GM12878 (cell line): ENCODE results near the gene IL4I1. TPM values are rescaled to one million over a fixed set of nuclear protein-coding genes. Genes with fewer than 3 reads are reported as not detected.

ENCODE experiments used
- ASH2L ChIP-seq: fragments of 300-600, 200-600 bp; sonication (generic); IDR thresholded peaks from 2 replicates; pipeline ENCODE4 v1.6.1; 2017; ENCODE audit warnings: low read depth, mild to moderate bottlenecking, borderline replicate concordance
- BRCA1 ChIP-seq: IDR thresholded peaks from 2 replicates; pipeline ENCODE4 v1.6.1; 2011; ENCODE audit warnings: low read depth, low read length, improper control_type of control experiment
- CEBPB ChIP-seq, 2 experiments: fragments of 150-350 bp in 1 of 2; IDR thresholded peaks; 2 replicates each; pipeline ENCODE4 v1.6.1; 2012 to 2014; ENCODE audit warnings: low read depth in 2 of 2, low read length in 2 of 2, borderline replicate concordance in 1 of 2, inconsistent platforms in 1 of 2
- FOS ChIP-seq: IDR thresholded peaks from 3 replicates; pipeline ENCODE4 v1.6.1; 2011; ENCODE audit warnings: borderline replicate concordance; ENCODE audit not compliant: insufficient read length; ENCODE audit errors: extremely low read depth
- FOXK2 ChIP-seq: fragments of 450-650 bp; IDR thresholded peaks from 2 replicates; pipeline ENCODE4 v1.6.1; 2017; ENCODE audit warnings: mild to moderate bottlenecking, moderate library complexity
- FOXM1 ChIP-seq: IDR thresholded peaks from 2 replicates; pipeline ENCODE4 v1.6.1; 2012; ENCODE audit warnings: low read depth, mild to moderate bottlenecking, inconsistent platforms, low read length, moderate library complexity
- IRF4 ChIP-seq: IDR thresholded peaks from 2 replicates; pipeline ENCODE4 v1.6.1; 2011; ENCODE audit warnings: low read depth, low read length
- KDM1A ChIP-seq: fragments of 200-600 bp; sonication (generic); IDR thresholded peaks from 2 replicates; pipeline ENCODE4 v1.6.1; 2016; ENCODE audit warnings: borderline replicate concordance
- LARP7 ChIP-seq: fragments of 450-650 bp; IDR thresholded peaks from 2 replicates; pipeline ENCODE4 v1.6.1; 2017; ENCODE audit warnings: mild to moderate bottlenecking
- MEF2B ChIP-seq: fragments of 450-650 bp; IDR thresholded peaks from 2 replicates; pipeline ENCODE4 v1.6.1; 2018; ENCODE audit warnings: mild to moderate bottlenecking, moderate library complexity; ENCODE audit not compliant: partially characterized antibody, poor library complexity, severe bottlenecking
- NFYA ChIP-seq: IDR thresholded peaks from 2 replicates; pipeline ENCODE4 v1.6.1; 2011; ENCODE audit warnings: low read depth, mild to moderate bottlenecking, low read length, improper control_type of control experiment, borderline replicate concordance
- PML ChIP-seq: IDR thresholded peaks from 2 replicates; pipeline ENCODE4 v1.6.1; 2012; ENCODE audit warnings: low read length, inconsistent platforms
- RELA ChIP-seq: fragments of 450-650 bp; IDR thresholded peaks from 2 replicates; pipeline ENCODE4 v1.8.0; 2014; ENCODE audit warnings: borderline replicate concordance; ENCODE audit not compliant: partially characterized antibody
- SMC3 ChIP-seq: IDR thresholded peaks from 2 replicates; pipeline ENCODE4 v1.6.1; 2011; ENCODE audit warnings: low read length, improper control_type of control experiment, borderline replicate concordance
- SREBF1 ChIP-seq: IDR thresholded peaks from 2 replicates; pipeline ENCODE4 v1.6.1; 2012; ENCODE audit warnings: mild to moderate bottlenecking, low read length
- SREBF2 ChIP-seq: IDR thresholded peaks from 2 replicates; pipeline ENCODE4 v1.6.1; 2012; ENCODE audit warnings: mild to moderate bottlenecking, low read length
- TCF12 ChIP-seq: IDR thresholded peaks from 2 replicates; pipeline ENCODE4 v1.6.1; 2011; ENCODE audit warnings: low read depth, mild to moderate bottlenecking, low read length
- ZNF207 ChIP-seq: fragments of 450-650 bp; IDR thresholded peaks from 2 replicates; pipeline ENCODE4 v1.6.1; 2014; ENCODE audit warnings: antibody characterized with exemption, mild to moderate bottlenecking, borderline replicate concordance
- ZNF274 ChIP-seq: IDR thresholded peaks from one replicate; pipeline ENCODE4 v1.8.0; 2011; ENCODE audit not compliant: insufficient read length, insufficient read depth
- polyA plus RNA-seq, 11 experiments: library from polyadenylated mRNA; depleted of rRNA in 4 of 11; unstranded in 6 of 11; stranded (reverse) in 5 of 11; fragments of >200 nt; fragmentation: Nextera tagmentation in 4 of 11; fragmentation: Illumina TruSeq in 1 of 11; extraction: Ambion mirVana in 4 of 11; extraction: Trizol in 1 of 11; gene quantifications; 1 replicate in 1 of 11; 2 replicates in 10 of 11; pipeline versions ENCODE4 v1.2.1 to v1.2.3, GENCODE V29; 2011 to 2016; ENCODE audit warnings: inconsistent platforms in 2 of 11, missing spikeins in 2 of 11, low read depth in 1 of 11
- total RNA-seq, 4 experiments: library from RNA; depleted of rRNA in 3 of 4; stranded (reverse); fragments of >200 nt in 3 of 4; fragmentation: Illumina TruSeq in 1 of 4; extraction: Trizol in 1 of 4; gene quantifications; 2 replicates each; pipeline versions ENCODE4 v1.2.1 to v1.2.3, GENCODE V29; 2013 to 2021
- TF ChIP-seq, protein P1 (sequence below): fragments of 450-650 bp; IDR thresholded peaks from 2 replicates; pipeline ENCODE4 v1.6.1; 2018; ENCODE audit warnings: mild to moderate bottlenecking, low read depth, moderate library complexity; ENCODE audit not compliant: partially characterized antibody
- TF ChIP-seq, protein P2 (sequence below): fragments of 450-650 bp; IDR thresholded peaks from 2 replicates; pipeline ENCODE4 v1.6.1; 2017; ENCODE audit warnings: antibody characterized with exemption, mild to moderate bottlenecking, moderate library complexity
- TF ChIP-seq, protein P3 (sequence below): fragments of 450-650 bp; IDR thresholded peaks from 2 replicates; pipeline ENCODE4 v1.6.1; 2017; ENCODE audit warnings: low read depth, mild to moderate bottlenecking, moderate library complexity

The IL4I1 gene
- total and polyA plus RNA-seq, 10 of the 15 experiments (the other 5 are each of a cell fraction or from before 2014, with no cell fraction given) = 0.62 to 83.8 (median 42.8) TPM

DNA sequence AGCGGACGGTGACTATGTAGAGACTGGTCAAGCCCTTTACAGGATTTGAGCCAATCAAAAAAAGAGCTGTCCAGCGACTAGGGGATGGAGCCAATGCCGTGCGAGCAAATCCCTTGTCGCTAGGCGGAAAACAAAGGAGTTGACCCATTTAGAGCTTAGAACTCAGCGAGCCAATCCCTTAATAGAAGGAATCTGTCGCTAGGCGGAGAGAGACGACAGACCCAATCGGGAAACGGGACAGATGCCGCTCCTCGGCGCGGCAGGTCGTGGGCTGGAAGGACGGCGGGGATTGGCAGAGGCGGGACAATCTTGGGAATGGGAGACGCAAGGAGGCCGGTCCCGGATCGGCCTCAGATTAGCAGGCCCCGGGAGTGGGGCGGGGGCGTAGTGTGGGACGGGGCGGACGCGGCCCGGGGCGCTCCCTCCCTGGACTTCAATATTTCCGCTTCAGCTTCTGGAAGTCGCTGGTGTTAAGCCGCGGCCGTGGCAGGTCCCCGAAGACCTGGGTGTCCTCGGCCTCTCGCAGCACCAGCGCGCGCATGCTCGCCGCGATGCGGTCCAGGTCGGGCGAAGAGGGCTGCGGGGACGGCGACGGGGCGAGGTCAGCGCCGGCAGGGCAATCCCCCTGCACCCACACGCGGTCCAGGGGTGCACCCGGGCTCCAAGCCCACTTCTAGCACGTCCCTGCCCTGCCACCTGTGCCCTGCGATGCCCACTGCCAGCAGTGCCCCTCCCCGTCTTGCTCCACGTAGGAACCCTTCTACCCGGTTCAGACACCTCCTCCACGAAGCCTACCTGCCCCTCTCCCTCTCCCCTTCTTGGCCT lies 27.0 kb downstream of the IL4I1 start (continued):
- TF ChIP-seq PML (no peak), SREBF1 (no peak), SREBF2 (peak; percentile 88), ASH2L (no peak), KDM1A (no peak), NFYA (0 out of 2 replicates have a peak, but pooled peaks have one; percentile 17), ZNF207 (no peak), ZNF274 (no peak), SMC3 (no peak), FOS (peak; percentile 58), RELA (no peak), FOXK2 (no peak), LARP7 (peak; percentile 66; the same call in 1 of the 2 replicates), IRF4 (no peak), TCF12 (no peak), FOXM1 (no peak), CEBPB (IDR thresholded peaks at IDR 0.05; ENCODE audit: borderline replicate concordance in 1 of 2, low read depth in 2 of 2, low read length in 2 of 2) (peak in 1 of 2 experiments; percentile 90; a peak in 1 of 4 replicates), MEF2B (peak; percentile 10), BRCA1 (0 out of 2 replicates have a peak, but pooled peaks have one; percentile 25)
- TF ChIP-seq, protein P1, sequence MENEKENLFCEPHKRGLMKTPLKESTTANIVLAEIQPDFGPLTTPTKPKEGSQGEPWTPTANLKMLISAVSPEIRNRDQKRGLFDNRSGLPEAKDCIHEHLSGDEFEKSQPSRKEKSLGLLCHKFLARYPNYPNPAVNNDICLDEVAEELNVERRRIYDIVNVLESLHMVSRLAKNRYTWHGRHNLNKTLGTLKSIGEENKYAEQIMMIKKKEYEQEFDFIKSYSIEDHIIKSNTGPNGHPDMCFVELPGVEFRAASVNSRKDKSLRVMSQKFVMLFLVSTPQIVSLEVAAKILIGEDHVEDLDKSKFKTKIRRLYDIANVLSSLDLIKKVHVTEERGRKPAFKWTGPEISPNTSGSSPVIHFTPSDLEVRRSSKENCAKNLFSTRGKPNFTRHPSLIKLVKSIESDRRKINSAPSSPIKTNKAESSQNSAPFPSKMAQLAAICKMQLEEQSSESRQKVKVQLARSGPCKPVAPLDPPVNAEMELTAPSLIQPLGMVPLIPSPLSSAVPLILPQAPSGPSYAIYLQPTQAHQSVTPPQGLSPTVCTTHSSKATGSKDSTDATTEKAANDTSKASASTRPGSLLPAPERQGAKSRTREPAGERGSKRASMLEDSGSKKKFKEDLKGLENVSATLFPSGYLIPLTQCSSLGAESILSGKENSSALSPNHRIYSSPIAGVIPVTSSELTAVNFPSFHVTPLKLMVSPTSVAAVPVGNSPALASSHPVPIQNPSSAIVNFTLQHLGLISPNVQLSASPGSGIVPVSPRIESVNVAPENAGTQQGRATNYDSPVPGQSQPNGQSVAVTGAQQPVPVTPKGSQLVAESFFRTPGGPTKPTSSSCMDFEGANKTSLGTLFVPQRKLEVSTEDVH = no peak
- TF ChIP-seq, protein P2, sequence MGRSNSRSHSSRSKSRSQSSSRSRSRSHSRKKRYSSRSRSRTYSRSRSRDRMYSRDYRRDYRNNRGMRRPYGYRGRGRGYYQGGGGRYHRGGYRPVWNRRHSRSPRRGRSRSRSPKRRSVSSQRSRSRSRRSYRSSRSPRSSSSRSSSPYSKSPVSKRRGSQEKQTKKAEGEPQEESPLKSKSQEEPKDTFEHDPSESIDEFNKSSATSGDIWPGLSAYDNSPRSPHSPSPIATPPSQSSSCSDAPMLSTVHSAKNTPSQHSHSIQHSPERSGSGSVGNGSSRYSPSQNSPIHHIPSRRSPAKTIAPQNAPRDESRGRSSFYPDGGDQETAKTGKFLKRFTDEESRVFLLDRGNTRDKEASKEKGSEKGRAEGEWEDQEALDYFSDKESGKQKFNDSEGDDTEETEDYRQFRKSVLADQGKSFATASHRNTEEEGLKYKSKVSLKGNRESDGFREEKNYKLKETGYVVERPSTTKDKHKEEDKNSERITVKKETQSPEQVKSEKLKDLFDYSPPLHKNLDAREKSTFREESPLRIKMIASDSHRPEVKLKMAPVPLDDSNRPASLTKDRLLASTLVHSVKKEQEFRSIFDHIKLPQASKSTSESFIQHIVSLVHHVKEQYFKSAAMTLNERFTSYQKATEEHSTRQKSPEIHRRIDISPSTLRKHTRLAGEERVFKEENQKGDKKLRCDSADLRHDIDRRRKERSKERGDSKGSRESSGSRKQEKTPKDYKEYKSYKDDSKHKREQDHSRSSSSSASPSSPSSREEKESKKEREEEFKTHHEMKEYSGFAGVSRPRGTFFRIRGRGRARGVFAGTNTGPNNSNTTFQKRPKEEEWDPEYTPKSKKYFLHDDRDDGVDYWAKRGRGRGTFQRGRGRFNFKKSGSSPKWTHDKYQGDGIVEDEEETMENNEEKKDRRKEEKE = no peak
- TF ChIP-seq, protein P3, sequence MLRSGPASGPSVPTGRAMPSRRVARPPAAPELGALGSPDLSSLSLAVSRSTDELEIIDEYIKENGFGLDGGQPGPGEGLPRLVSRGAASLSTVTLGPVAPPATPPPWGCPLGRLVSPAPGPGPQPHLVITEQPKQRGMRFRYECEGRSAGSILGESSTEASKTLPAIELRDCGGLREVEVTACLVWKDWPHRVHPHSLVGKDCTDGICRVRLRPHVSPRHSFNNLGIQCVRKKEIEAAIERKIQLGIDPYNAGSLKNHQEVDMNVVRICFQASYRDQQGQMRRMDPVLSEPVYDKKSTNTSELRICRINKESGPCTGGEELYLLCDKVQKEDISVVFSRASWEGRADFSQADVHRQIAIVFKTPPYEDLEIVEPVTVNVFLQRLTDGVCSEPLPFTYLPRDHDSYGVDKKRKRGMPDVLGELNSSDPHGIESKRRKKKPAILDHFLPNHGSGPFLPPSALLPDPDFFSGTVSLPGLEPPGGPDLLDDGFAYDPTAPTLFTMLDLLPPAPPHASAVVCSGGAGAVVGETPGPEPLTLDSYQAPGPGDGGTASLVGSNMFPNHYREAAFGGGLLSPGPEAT = peak; percentile 7; the same call in 1 of the 2 replicates
